Central memory CD8-positive, alpha-beta T cell (primary cell): ENCODE data around the gene ADAM11.

Experiments
- ATAC-seq: fragments of 150-1000 bp; cut with Tn5 transposase; replicated peaks from 2 replicates; pipeline ENCODE4 v1.10.0; 2022; ENCODE audit warnings: mild to moderate bottlenecking, moderate FRiP score, moderate number of reproducible peaks; ENCODE audit not compliant: poor library complexity, severe bottlenecking; ENCODE audit errors: extremely low read depth
- DNase-seq, 2 donors: peaks; one replicate each; pipeline ENCODE4 v3.0.0; 2021; ENCODE audit warnings: low spot score in 2 of 2
- H3K27ac Mint-ChIP-seq: one replicate; pipeline ENCODE4 v1.8.0; 2022; ENCODE audit warnings: low read depth, mild to moderate bottlenecking, moderate library complexity, mixed read lengths
- H3K27me3 Mint-ChIP-seq: one replicate; pipeline ENCODE4 v1.8.0; 2022; ENCODE audit warnings: mixed read lengths
- H3K36me3 Mint-ChIP-seq: one replicate; pipeline ENCODE4 v1.8.0; 2022; ENCODE audit warnings: mild to moderate bottlenecking, moderate library complexity, mixed read lengths; ENCODE audit not compliant: insufficient read depth
- H3K4me1 Mint-ChIP-seq: one replicate; pipeline ENCODE4 v1.8.0; 2022; ENCODE audit warnings: mixed read lengths
- H3K4me3 Mint-ChIP-seq: one replicate; pipeline ENCODE4 v1.8.0; 2022; ENCODE audit warnings: mild to moderate bottlenecking, moderate library complexity, mixed read lengths
- H3K9me3 Mint-ChIP-seq: one replicate; pipeline ENCODE4 v1.8.0; 2022; ENCODE audit warnings: mixed read lengths

Gene ADAM11

GRCh38 chr17:44760474-44761308 lies 1.9 kb downstream of the ADAM11 start:
- Mint-ChIP-seq H3K9me3 (no peaks in the 10 kb centered on the region), H3K36me3 (peaks cover 3% of the 10 kb centered on the region), H3K27me3 (peaks cover 48% of the 10 kb centered on the region), H3K4me3 (no peak overlapping the region), H3K27ac (no peak overlapping the region), H3K4me1 (no peaks in the 10 kb centered on the region)
- DNase-seq (no peak), ATAC-seq (no peak)

- no peak for ATAC-seq
- H3K36me3 Mint-ChIP-seq: peaks cover 5% of the 10 kb centered on the region
- H3K4me1 Mint-ChIP-seq: no peaks in the 10 kb centered on the region
- H3K27me3 Mint-ChIP-seq: peaks cover 56% of the 10 kb centered on the region
- H3K9me3 Mint-ChIP-seq: no peaks in the 10 kb centered on the region
- H3K27ac Mint-ChIP-seq: no peak overlapping the region
- no peak overlapping the region for H3K4me3 Mint-ChIP-seq
- DNase-seq: no peak
These were observed 3.4 kb downstream of the ADAM11 start for GRCh38 chr17:44761932-44762810.

- H3K36me3 Mint-ChIP-seq: peaks cover 4% of the 10 kb centered on the region
- H3K27ac Mint-ChIP-seq: no peak overlapping the region
- no peak for ATAC-seq
- peaks cover 51% of the 10 kb centered on the region for H3K27me3 Mint-ChIP-seq
- DNase-seq: no peak
- no peak overlapping the region for H3K4me3 Mint-ChIP-seq
- H3K9me3 Mint-ChIP-seq: no peaks in the 10 kb centered on the region
- no peaks in the 10 kb centered on the region for H3K4me1 Mint-ChIP-seq
These were observed 4.4 kb downstream of the ADAM11 start for GRCh38 chr17:44763170-44763569.

GRCh38 chr17:44765965-44766364 lies 7.2 kb downstream of the ADAM11 start:
- no peak overlapping the region for H3K27ac Mint-ChIP-seq
- H3K36me3 Mint-ChIP-seq: peaks cover 3% of the 10 kb centered on the region
- no peak for DNase-seq
- no peak for ATAC-seq
- H3K9me3 Mint-ChIP-seq: no peaks in the 10 kb centered on the region
- H3K4me1 Mint-ChIP-seq: no peaks in the 10 kb centered on the region
- H3K4me3 Mint-ChIP-seq: no peak overlapping the region
- peaks cover 49% of the 10 kb centered on the region for H3K27me3 Mint-ChIP-seq

- no peaks in the 10 kb centered on the region for H3K9me3 Mint-ChIP-seq
- no peak for ATAC-seq
- H3K27ac Mint-ChIP-seq: no peak overlapping the region
- no peaks in the 10 kb centered on the region for H3K4me1 Mint-ChIP-seq
- peaks cover 3% of the 10 kb centered on the region for H3K36me3 Mint-ChIP-seq
- no peak for DNase-seq
- H3K27me3 Mint-ChIP-seq: peaks cover 44% of the 10 kb centered on the region
- no peak overlapping the region for H3K4me3 Mint-ChIP-seq
These were observed 7.7 kb downstream of the ADAM11 start for GRCh38 chr17:44766409-44767038.

GRCh38 chr17:44767493-44767892 lies 8.7 kb downstream of the ADAM11 start:
- Mint-ChIP-seq H3K4me3 (no peak overlapping the region), H3K9me3 (no peaks in the 10 kb centered on the region), H3K27me3 (peaks cover 34% of the 10 kb centered on the region), H3K27ac (no peak overlapping the region), H3K4me1 (no peaks in the 10 kb centered on the region), H3K36me3 (peaks cover 3% of the 10 kb centered on the region)
- DNase-seq (no peak), ATAC-seq (no peak)

- ATAC-seq (no peak), DNase-seq (no peak)
- Mint-ChIP-seq H3K27me3 (peaks cover 32% of the 10 kb centered on the region), H3K27ac (no peak overlapping the region), H3K36me3 (peaks cover 3% of the 10 kb centered on the region), H3K9me3 (no peaks in the 10 kb centered on the region), H3K4me1 (no peaks in the 10 kb centered on the region), H3K4me3 (no peak overlapping the region)
These were observed 9.8 kb downstream of the ADAM11 start for GRCh38 chr17:44768505-44769142.

- H3K27ac Mint-ChIP-seq: no peak overlapping the region
- peaks cover 5% of the 10 kb centered on the region for H3K36me3 Mint-ChIP-seq
- no peak for ATAC-seq
- no peaks in the 10 kb centered on the region for H3K9me3 Mint-ChIP-seq
- no peak for DNase-seq
- no peaks in the 10 kb centered on the region for H3K4me1 Mint-ChIP-seq
- no peak overlapping the region for H3K4me3 Mint-ChIP-seq
- peaks cover 32% of the 10 kb centered on the region for H3K27me3 Mint-ChIP-seq
These were observed 10.4 kb downstream of the ADAM11 start for GRCh38 chr17:44769230-44769629.

- Mint-ChIP-seq H3K27me3 (peaks cover 32% of the 10 kb centered on the region), H3K4me1 (no peaks in the 10 kb centered on the region), H3K36me3 (peaks cover 5% of the 10 kb centered on the region), H3K4me3 (no peak overlapping the region), H3K9me3 (no peaks in the 10 kb centered on the region), H3K27ac (no peak overlapping the region)
- no peak for ATAC-seq
- no peak for DNase-seq
These were observed 10.9 kb downstream of the ADAM11 start for GRCh38 chr17:44769647-44770084.

GRCh38 chr17:44770166-44770925 lies 11.6 kb downstream of the ADAM11 start:
- no peak overlapping the region for H3K4me3 Mint-ChIP-seq
- DNase-seq: no peak
- peaks cover 5% of the 10 kb centered on the region for H3K36me3 Mint-ChIP-seq
- peaks cover 32% of the 10 kb centered on the region for H3K27me3 Mint-ChIP-seq
- peaks cover 2% of the 10 kb centered on the region for H3K4me1 Mint-ChIP-seq
- no peaks in the 10 kb centered on the region for H3K9me3 Mint-ChIP-seq
- no peak overlapping the region for H3K27ac Mint-ChIP-seq
- ATAC-seq: no peak

GRCh38 chr17:44772308-44773045 lies 13.7 kb downstream of the ADAM11 start:
- ATAC-seq (no peak), DNase-seq (no peak)
- Mint-ChIP-seq H3K27me3 (peaks cover 17% of the 10 kb centered on the region), H3K4me1 (peaks cover 12% of the 10 kb centered on the region), H3K27ac (no peak overlapping the region), H3K9me3 (no peaks in the 10 kb centered on the region), H3K4me3 (no peak overlapping the region), H3K36me3 (peaks cover 5% of the 10 kb centered on the region)
